ENCODE measurements around the gene CAMTA1.

The CAMTA1 gene

DNA sequence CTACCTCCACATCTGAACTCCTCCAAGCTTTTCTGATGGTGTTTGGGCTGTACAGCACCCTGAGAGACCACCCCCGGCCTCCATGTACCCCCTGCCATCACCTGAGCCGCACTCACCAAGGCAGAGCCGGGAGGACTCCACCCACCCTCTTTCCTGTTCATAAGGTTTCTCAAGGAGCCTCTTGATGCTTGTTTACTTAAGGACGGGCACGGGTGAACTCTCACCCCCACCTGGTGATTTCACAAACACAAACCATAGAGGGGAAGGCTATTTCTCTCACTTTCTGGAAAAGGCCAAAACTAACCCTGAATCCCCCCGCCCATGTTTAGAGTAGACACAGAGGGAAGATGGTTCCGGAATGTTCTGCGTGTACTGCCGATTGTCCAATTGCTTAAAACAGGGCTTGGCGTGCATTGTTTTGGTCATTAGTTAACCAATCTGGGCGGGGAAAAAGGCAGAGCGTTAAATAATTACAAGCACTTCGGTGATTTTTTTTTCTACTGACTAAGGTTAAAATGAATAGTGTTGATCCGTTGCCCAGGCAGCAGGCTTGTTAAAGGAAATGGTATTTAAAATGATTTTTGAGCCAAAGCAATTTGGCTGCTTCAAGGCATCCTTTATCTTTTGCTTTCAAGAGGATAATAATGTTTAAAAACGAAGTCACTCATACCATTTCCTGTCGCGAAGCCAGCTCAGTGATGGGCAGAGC is 706.0 kb downstream of the CAMTA1 start:
- Mint-ChIP-seq H3K36me3 (no peaks in the 10 kb centered on the region), H3K4me1 (peaks cover 7% of the 10 kb centered on the region), H3K27ac (no peak overlapping the region), H3K4me3 (no peak overlapping the region), H3K9me3 (peaks cover 2% of the 10 kb centered on the region)
- DNase-seq (ENCODE audit: low spot score in 2 of 2) (no peak), ATAC-seq (no peak)

DNA sequence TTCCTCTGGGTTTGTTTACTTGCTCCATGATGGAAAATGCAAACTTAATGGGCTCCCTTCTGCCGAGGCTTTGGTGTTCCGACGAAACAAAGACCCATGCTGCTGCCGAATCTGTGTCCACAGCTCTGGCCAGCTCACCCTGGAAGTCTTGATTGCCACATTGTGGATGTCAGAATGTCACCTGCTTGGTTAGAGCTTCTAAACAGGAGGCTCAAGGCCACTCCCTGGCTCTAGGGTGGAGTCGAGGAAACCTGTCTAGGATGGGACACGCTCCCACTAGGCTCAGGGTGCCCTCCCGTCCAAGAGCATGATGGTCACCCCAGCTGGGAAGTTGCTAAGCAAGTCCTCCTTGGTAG is 706.5 kb downstream of the CAMTA1 start:
- peaks cover 7% of the 10 kb centered on the region for H3K4me1 Mint-ChIP-seq
- no peaks in the 10 kb centered on the region for H3K36me3 Mint-ChIP-seq
- no peak overlapping the region for H3K27ac Mint-ChIP-seq
- H3K4me3 Mint-ChIP-seq: no peak overlapping the region
- DNase-seq (ENCODE audit: low spot score in 2 of 2): no peak
- peaks cover 2% of the 10 kb centered on the region for H3K9me3 Mint-ChIP-seq
- ATAC-seq: no peak

DNA sequence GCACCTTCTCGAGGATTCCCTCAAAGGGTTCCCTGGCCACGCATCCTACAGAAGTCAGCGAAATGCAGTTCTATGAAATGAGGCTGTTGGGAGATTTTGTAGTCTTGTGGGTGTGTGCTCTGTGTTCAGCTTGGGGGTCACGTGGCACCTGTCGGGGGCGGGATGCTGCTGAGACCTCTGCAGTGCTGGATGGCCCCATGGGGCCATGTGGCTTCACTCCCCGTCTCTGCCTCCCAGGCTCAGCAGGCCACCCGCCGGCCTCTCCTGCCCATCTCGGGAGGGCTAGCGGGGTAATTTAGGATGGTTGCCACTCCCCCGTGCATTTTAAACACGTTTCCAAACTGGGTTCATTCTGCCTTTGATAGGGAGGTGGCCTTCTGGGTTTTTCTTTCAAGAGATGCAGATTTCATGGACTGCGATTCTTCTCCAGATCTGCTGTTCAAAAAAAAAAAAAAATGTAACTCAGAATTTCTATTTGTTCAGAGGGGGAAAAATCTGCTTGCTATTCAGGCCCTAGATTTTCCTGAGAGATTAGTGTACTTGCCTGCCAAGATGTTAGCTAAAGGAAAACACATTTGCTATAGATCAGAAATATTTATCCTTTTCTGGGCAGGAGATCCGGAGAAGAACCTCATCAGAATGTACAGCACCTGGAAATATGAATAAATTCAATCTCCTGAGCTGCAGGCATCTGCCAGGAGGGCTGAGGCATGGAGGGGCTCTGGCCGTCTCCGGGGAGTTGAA is 708.6 kb downstream of the CAMTA1 start:
- Mint-ChIP-seq H3K27ac (no peak overlapping the region), H3K9me3 (peaks cover 2% of the 10 kb centered on the region), H3K4me1 (peaks cover 7% of the 10 kb centered on the region), H3K36me3 (no peaks in the 10 kb centered on the region), H3K4me3 (no peak overlapping the region)
- DNase-seq (ENCODE audit: low spot score in 2 of 2) (no peak), ATAC-seq (no peak)

DNA sequence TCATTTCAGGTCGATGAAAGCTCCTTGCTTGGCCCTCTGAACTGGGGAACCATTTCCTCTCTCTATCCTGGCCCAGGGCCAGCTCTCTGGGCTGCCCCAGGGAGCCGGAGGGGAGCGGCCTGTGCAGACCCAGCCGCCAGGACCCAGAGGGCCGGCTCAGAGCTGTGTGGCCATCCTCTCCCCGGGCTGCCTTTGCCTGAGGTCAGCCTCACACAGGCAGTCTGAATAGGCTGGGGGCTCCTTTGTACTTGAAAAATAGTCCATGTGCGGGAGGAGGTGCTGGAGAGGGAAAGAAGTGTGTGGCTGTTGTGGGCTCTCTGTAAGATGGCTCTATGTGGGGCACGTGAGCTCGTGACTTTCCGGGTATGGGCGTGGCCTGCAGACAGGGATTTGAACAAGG is 710.7 kb downstream of the CAMTA1 start:
- Mint-ChIP-seq H3K27ac (no peak overlapping the region), H3K9me3 (peaks cover 2% of the 10 kb centered on the region), H3K4me3 (no peak overlapping the region), H3K4me1 (peaks cover 7% of the 10 kb centered on the region), H3K36me3 (no peaks in the 10 kb centered on the region)
- DNase-seq (ENCODE audit: low spot score in 2 of 2) (no peak), ATAC-seq (no peak)

DNA sequence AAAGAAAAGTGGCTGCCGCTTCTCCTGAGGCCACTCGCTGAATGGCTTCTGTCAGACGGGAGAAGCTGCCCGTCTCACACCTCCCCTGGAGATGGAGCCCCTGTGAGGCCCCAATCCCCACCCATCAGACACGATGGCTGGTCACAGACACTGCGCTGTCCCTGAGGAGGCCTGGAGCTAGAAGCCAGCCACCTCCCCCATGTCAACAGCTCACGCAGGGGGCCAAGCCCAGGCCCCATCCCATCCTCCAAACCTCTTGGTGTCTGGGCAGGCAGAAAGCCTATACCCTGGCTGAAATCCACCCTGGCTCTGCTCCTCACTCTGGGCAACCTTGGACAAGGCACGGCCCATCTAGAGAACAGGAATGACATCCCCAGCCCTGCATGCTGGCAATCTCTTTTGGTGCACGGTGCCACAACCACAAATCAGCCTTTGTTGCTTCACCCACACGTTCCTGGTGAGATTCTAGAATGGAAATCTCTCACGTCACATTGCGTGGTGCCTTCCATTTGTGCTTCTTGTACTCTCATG is 711.9 kb downstream of the CAMTA1 start:
- Mint-ChIP-seq H3K4me3 (no peak overlapping the region), H3K4me1 (peaks cover 7% of the 10 kb centered on the region), H3K9me3 (peaks cover 2% of the 10 kb centered on the region), H3K27ac (no peak overlapping the region), H3K36me3 (no peaks in the 10 kb centered on the region)
- no peak for ATAC-seq
- no peak for DNase-seq (ENCODE audit: low spot score in 2 of 2)

DNA sequence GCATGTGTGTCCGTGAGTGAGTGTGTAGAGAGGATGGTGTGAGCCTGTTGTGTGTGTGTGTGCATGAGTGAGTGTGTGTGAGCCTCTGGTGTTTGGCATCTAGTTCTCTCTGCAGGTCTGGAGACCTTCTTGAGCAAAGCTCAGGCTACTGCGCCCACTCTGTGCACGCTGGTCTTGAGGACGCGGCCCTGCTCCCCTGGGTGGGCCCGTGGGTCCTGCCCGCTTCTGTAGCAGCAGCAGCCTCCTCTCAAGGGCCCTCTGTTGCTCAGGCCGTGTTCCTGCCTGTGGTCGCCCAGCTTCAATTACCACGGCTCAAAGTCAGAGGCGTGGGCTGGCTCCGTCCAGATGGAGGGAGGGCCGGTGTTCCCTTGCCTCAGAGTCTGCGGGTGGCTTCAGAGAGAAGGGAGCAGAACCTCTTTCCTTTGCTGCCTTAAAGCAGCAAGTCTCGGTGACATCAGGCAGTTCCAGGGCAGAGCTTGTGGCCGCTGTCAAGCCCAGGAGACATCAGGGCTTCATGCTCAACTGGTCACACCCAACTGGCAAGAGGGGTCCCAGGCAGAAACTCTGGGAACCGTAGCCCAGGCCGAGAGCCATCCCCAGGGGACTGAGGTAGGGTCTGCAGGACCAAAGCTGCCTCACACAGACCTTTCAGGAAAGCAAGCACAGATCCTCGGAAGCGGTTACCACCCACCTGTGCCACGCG is 715.3 kb downstream of the CAMTA1 start:
- no peaks in the 10 kb centered on the region for H3K4me1 Mint-ChIP-seq
- no peak for DNase-seq (ENCODE audit: low spot score in 2 of 2)
- ATAC-seq: no peak
- no peaks in the 10 kb centered on the region for H3K36me3 Mint-ChIP-seq
- no peaks in the 10 kb centered on the region for H3K9me3 Mint-ChIP-seq
- no peak overlapping the region for H3K4me3 Mint-ChIP-seq
- H3K27ac Mint-ChIP-seq: no peak overlapping the region

DNA sequence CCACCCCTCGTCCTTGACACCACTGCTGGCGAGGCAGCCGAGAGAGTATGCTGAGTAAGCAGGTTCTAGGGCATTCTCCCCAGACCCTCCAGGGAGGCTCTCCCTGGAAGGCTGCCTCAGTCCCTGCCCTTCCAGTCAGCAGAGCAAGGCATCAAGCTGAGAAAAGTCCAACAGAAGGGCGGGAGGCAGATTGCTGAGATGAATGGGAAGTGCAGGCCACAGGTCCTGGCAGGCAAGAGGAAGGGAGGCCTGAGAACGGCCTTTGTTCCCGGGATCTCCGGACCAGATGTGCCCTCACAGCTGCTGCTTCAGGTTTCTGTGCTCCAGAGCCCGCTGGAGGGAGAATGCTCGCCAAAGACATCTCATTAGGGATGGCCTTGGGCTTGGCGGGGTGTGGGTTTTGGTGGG is 715.8 kb downstream of the CAMTA1 start:
- ATAC-seq (no peak), DNase-seq (ENCODE audit: low spot score in 2 of 2) (no peak)
- Mint-ChIP-seq H3K4me1 (no peaks in the 10 kb centered on the region), H3K4me3 (no peak overlapping the region), H3K9me3 (no peaks in the 10 kb centered on the region), H3K36me3 (no peaks in the 10 kb centered on the region), H3K27ac (no peak overlapping the region)

DNA sequence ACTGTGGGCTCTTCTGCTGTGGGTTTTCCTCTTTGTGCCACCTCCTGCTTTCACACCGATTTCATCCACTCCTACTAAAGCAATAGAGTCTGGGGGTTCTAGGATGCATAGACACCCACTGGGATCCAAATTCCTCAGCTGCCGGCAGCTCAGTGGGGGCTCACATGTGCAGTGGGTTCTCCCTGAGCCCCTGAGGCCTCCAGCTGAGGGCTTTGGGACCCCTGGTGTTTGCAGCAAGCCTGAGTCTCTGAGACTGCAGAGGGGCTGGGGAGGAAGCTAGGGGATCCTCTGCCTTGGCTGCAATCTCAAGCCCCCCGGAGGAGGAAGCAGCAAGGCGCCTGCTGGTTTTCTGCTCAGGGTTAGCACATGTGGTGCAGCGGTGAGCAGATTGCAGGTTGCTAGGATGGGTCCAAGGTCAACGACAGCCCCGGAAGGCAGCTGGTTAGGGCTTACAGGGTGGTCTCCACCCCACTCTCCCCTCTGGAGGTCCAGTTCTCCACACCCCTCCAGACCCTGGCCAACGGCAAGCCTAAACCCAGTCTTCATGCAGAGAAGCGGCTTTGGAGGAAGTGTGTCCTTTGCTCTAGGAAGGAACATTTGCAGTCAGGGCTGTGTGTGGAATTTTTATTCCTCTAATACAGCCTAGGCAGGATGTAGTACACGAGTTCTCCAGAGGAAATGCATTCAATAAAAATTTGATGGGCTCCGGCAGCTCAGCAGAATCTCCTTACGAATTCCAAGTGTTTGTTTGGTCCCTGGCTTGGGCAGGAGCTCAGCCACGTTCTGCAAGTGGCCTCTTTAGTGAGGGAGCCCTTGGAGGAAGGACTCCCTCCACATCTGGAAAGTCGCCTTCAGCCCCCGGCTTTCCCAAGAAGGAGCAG is 716.7 kb downstream of the CAMTA1 start:
- Mint-ChIP-seq H3K4me1 (no peaks in the 10 kb centered on the region), H3K4me3 (no peak overlapping the region), H3K27ac (no peak overlapping the region), H3K36me3 (no peaks in the 10 kb centered on the region), H3K9me3 (no peaks in the 10 kb centered on the region)
- no peak for ATAC-seq
- no peak for DNase-seq (ENCODE audit: low spot score in 2 of 2)

DNA sequence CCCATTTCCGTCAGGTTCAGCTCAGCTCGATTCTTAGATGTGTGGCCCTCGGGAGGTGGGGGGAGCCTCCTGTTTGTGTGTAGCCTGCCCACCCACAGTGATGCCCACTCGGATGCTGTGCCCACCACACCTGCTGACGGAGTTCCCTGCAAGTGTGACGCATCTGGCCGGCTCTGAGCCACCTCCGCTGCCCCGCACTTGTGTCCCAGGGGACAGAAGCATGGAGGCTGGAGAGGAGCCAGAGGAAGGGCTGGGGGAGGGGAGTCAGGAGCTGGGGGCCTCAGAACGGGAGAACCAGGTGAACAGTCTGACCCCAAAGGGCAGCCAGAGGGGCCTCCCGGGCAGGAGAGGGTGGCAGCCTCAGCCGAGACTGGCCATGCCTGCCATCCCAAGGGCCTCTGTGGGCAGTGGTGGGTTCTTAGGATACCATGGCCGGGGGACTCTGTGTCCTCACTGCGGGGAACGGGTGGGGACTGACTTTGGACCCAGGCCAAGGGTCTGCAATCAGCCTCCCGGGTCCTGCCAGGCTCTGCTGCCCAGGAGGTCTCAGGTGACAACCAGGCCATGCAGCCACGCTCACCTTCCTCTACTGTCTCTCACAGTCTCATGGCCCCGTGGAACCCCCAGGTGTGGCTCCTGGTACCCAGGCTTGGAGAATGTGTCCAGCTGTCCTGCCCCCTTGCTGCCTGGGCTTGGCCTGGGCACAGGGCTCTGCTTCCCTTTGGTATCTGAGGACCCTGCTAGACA is 718.6 kb downstream of the CAMTA1 start:
- DNase-seq (ENCODE audit: low spot score in 2 of 2) (no peak), ATAC-seq (no peak)
- Mint-ChIP-seq H3K4me3 (no peak overlapping the region), H3K36me3 (no peaks in the 10 kb centered on the region), H3K4me1 (no peaks in the 10 kb centered on the region), H3K9me3 (no peaks in the 10 kb centered on the region), H3K27ac (no peak overlapping the region)

DNA sequence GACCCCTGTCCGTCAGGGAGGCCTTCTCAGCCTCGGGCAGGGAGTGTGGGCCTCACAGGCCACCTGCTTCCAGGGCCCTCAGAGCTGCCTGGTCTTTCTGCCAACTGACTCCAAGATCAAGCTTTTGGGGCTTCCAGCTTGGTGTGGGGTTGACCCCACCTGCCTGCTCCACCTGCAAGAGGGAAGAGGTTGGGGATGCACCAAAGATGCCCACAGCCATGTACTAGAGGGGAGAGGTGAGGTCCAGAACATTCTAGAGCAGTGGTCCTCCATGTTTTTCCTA is 719.1 kb downstream of the CAMTA1 start:
- Mint-ChIP-seq H3K9me3 (no peaks in the 10 kb centered on the region), H3K27ac (no peak overlapping the region)

DNA sequence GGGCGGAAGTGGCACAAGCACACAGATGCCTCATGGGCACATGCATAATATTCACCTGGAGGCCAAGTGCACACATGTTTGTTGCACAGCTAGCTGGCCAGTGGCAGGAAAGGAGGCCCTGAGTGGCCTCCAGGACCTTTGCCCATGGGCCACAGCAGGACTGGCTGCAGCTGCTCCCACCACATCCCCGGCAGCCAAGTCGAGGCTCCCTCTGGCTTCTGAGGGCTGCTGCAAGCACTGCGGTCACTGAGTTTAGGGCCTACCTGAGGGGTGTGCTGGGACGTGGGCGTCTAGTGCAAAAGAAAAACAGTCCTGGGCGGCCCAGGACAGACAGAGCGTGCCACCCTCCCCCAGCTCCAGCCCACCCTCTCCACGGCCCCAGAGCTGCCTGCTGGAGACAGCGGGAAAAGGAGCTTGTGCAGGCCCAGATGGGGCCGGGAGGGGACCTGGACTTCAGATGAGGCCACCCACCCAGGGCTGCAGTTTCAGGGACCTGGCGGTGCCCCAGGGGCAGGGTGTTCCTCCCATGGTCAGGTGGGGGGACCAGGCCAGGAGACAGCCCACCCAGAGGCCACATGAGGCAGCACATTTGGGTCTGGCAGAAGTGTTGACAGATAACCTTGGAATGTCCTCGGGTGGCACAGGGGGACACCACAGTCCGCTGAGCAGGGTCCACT is 720.0 kb downstream of the CAMTA1 start:
- no peaks in the 10 kb centered on the region for H3K36me3 Mint-ChIP-seq
- no peak for ATAC-seq

More for the DNA sequence above, 719.1 kb downstream of the CAMTA1 start:
- Mint-ChIP-seq H3K4me3 (no peak overlapping the region), H3K4me1 (no peaks in the 10 kb centered on the region), H3K36me3 (no peaks in the 10 kb centered on the region)
- ATAC-seq: no peak
- DNase-seq (ENCODE audit: low spot score in 2 of 2): no peak

DNA sequence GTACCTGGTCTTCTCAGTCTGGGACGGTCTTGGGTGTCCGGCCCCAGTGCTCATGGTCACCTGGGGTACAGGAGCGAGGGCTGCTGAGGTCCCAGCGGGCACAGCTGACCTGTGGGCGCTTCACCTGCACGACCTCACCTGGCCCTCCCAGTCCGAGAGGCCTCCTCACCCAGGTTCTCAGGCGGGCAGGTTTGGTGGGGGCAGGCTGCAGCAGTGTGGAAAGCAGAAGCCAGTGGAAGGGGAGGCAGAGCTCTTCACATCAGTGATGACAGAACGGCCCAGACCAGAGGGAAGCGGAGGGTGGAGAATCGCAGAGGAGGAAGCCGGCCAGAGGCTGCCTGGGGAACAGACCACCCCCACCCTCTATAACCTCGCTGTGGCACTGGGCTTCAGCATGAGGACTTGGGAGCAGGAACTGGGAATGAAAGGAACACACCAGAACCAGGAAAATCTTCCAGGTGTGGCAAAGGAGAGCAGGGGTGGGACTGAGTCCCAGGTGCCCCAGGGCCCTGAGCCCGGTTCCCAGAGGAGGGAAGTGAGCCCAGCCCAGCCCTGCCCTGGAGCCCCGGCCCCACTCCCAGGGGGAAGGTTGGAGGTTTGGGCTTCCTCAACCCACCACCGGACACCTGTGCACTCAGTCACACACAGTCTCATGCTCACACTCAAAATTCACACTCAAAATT is 720.7 kb downstream of the CAMTA1 start:
- H3K9me3 Mint-ChIP-seq: no peaks in the 10 kb centered on the region
- no peak overlapping the region for H3K27ac Mint-ChIP-seq
- ATAC-seq (no peak), DNase-seq (ENCODE audit: low spot score in 2 of 2) (no peak)
- H3K4me3 Mint-ChIP-seq: no peak overlapping the region
- H3K36me3 Mint-ChIP-seq: no peaks in the 10 kb centered on the region
- no peaks in the 10 kb centered on the region for H3K4me1 Mint-ChIP-seq

More for the DNA sequence above, 720.0 kb downstream of the CAMTA1 start:
- Mint-ChIP-seq H3K4me3 (no peak overlapping the region), H3K4me1 (no peaks in the 10 kb centered on the region), H3K9me3 (no peaks in the 10 kb centered on the region), H3K27ac (no peak overlapping the region)
- no peak for DNase-seq (ENCODE audit: low spot score in 2 of 2)

DNA sequence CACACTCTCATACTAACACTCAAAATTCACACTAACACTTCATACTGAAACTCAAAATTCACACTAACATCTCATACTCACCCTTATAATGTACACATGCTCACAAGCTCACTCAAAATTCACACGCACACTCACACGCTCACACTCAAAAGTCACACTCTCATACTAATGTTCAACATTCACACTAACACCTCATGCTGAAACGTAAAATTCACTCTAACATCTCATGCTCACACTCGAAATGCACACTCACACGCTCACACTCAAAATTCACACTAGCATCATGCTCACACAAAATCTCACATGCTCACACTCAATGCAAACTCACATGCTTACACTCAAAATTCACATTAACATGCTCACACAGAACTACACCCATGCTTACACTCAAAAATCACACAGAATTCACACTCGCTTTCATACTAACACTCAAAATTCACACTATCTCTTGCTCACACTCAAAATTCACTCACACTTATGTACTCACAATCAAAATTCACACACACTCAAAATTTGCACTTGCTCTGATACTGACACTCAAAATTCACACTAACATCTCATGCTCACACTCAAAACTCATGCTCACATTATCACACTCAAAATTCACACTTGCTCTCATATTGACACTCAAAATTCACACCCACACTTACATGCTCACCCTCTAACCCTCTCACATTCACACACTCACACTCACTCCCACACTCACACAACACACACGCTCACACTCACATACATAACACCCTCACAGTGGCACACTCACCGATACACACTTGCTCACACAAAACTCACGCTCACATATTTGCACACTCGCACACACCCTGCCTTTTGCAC is 721.4 kb downstream of the CAMTA1 start:
- DNase-seq (ENCODE audit: low spot score in 2 of 2) (no peak), ATAC-seq (no peak)
- Mint-ChIP-seq H3K4me3 (no peak overlapping the region), H3K4me1 (no peaks in the 10 kb centered on the region), H3K27ac (no peak overlapping the region), H3K36me3 (no peaks in the 10 kb centered on the region), H3K9me3 (no peaks in the 10 kb centered on the region)
